ENCODE measurements around the gene SNRNP25.
"Not testable (repeated sequence)": the region's sequence is repeated elsewhere in the genome, so short reads cannot be mapped to it uniquely, and the experiment has no call there.

SNRNP25 gene

GRCh38 chr16:53346-54236 is at the start of gene SNRNP25, which contains the start of gene POLR3K:
SNRNP25 (plus strand) TSS chr16:53828; CDS start chr16:54017, 189 bp downstream.
POLR3K (minus strand) TSS chr16:53608; CDS start chr16:53586, 22 bp downstream.
- peak; percentile 99 for DNase-seq

GRCh38 chr16:9903-10665 is 43.5 kb upstream of the SNRNP25 start:
- no peak for DNase-seq

- peak; percentile 93 for DNase-seq
Measured at GRCh38 chr16:10772-11171, 42.9 kb upstream of the SNRNP25 start.

GRCh38 chr16:17062-17765 is 36.4 kb upstream of the SNRNP25 start:
- DNase-seq, result not testable (repeated sequence)

GRCh38 chr16:20886-21285 is 32.7 kb upstream of the SNRNP25 start:
- not testable (repeated sequence) for DNase-seq

- not testable (repeated sequence) for DNase-seq
Measured at GRCh38 chr16:24151-24550, 29.5 kb upstream of the SNRNP25 start.

GRCh38 chr16:25926-26348 is 27.7 kb upstream of the SNRNP25 start:
- not testable (repeated sequence) for DNase-seq

- DNase-seq, result not testable (repeated sequence)
Measured at GRCh38 chr16:30627-31026, 23.0 kb upstream of the SNRNP25 start.

- peak; percentile 0 for DNase-seq
Measured at GRCh38 chr16:33154-33876, 20.3 kb upstream of the SNRNP25 start.

GRCh38 chr16:33877-34647 is 19.6 kb upstream of the SNRNP25 start:
- DNase-seq, result peak; percentile 0

- DNase-seq, result peak; percentile 0
Measured at GRCh38 chr16:34648-34987, 19.0 kb upstream of the SNRNP25 start.

GRCh38 chr16:35011-35677 is 18.5 kb upstream of the SNRNP25 start:
- peak; percentile 0 for DNase-seq

GRCh38 chr16:35678-36305 is 17.8 kb upstream of the SNRNP25 start:
- peak; percentile 0 for DNase-seq

GRCh38 chr16:36336-36984 is 17.2 kb upstream of the SNRNP25 start:
- no peak for DNase-seq

GRCh38 chr16:37511-37910 is 16.1 kb upstream of the SNRNP25 start:
- no peak for DNase-seq

- peak; percentile 0 for DNase-seq
Measured at GRCh38 chr16:38206-38605, 15.4 kb upstream of the SNRNP25 start.

- DNase-seq, result peak; percentile 63
Measured at GRCh38 chr16:38941-39892, 14.4 kb upstream of the SNRNP25 start.

GRCh38 chr16:41439-42068 is 12.1 kb upstream of the SNRNP25 start:
- no peak for DNase-seq

Measured in activated CD4-positive, alpha-beta T cell treated with anti-CD3 and anti-CD28 coated beads, Interleukin-2, Interleukin-6, amounts not matched to agents 100 ng/mL and 50 ng/mL, durations not matched to agents 16 hours and 8 hours (primary cell).